Cardiac muscle cell (in vitro differentiated cells and primary cell): ENCODE results near the gene TMEM182. TPM values are rescaled to one million over a fixed set of nuclear protein-coding genes. Genes with fewer than 3 reads are reported as not detected.

Source experiments
- DNase-seq, 2 donors: peaks; one replicate each; pipeline versions ENCODE4 v3.0.0 to v3.0.0-alpha.2; 2010 to 2017; ENCODE audit warnings: low read depth in 1 of 2, low spot score in 1 of 2
- H3K27ac ChIP-seq: fragments of 200-600 bp; sonication (generic); 2 replicates; pipeline ENCODE4 v1.5.1; 2016
- H3K27me3 ChIP-seq: fragments of 200-600 bp; sonication (generic); 2 replicates; pipeline ENCODE4 v1.6.0; 2016; ENCODE audit warnings: control low read depth
- H3K36me3 ChIP-seq: fragments of 200-600 bp; sonication (generic); 2 replicates; pipeline ENCODE4 v1.5.1; 2016; ENCODE audit warnings: control low read depth
- H3K4me1 ChIP-seq: fragments of 200-600 bp; sonication (generic); 2 replicates; pipeline ENCODE4 v1.8.1; 2017; ENCODE audit warnings: low read depth, mild to moderate bottlenecking, mixed run types
- H3K4me3 ChIP-seq: fragments of 200-600 bp; sonication (generic); 2 replicates; pipeline ENCODE4 v1.5.1; 2016; ENCODE audit warnings: mild to moderate bottlenecking
- H3K9me3 ChIP-seq: fragments of 200-600 bp; sonication (generic); 2 replicates; pipeline ENCODE4 v1.5.1; 2017; ENCODE audit warnings: low read depth, mild to moderate bottlenecking, control low read depth
- CTCF ChIP-seq: IDR thresholded peaks from 2 replicates; pipeline ENCODE4 v1.5.1; 2012; ENCODE audit warnings: low read depth, mild to moderate bottlenecking, low read length
- polyA plus RNA-seq: library from polyadenylated mRNA; unstranded; fragments of >200 nt; fragmentation: Nextera tagmentation; extraction: Ambion mirVana; gene quantifications from 2 replicates; pipeline ENCODE4 v1.2.1, GENCODE V29; 2016
- total RNA-seq: library from RNA; depleted of rRNA; stranded (reverse); fragments of >200 nt; gene quantifications from 2 replicates; pipeline ENCODE4 v1.2.3, GENCODE V29; 2016

TMEM182 gene
- total and polyA plus RNA-seq, 2 experiments from 2014 or later = 2.7 to 6.8 TPM

- no peak for TF ChIP-seq CTCF
- Histone ChIP-seq H3K4me3 (no peak overlapping the region), H3K4me1 (peaks cover 41% of the 10 kb centered on the region), H3K9me3 (no peaks in the 10 kb centered on the region), H3K27me3 (no peaks in the 10 kb centered on the region), H3K36me3 (peaks cover 8% of the 10 kb centered on the region), H3K27ac (peak overlapping the region; percentile 20)
- DNase-seq = peak in 1 of 2 donors; percentile 68
Measured at GRCh38 chr2:102726128-102727087, 35.4 kb upstream of the TMEM182 start.

- Histone ChIP-seq H3K4me3 (peak overlapping the region; percentile 90), H3K27ac (no peak overlapping the region), H3K4me1 (peaks cover 12% of the 10 kb centered on the region), H3K36me3 (peaks cover 15% of the 10 kb centered on the region), H3K27me3 (no peaks in the 10 kb centered on the region), H3K9me3 (no peaks in the 10 kb centered on the region)
- DNase-seq = peak in 1 of 2 donors; percentile 30
- TF ChIP-seq CTCF = no peak
Measured at GRCh38 chr2:102735416-102736109, 26.3 kb upstream of the TMEM182 start.

- no peak for TF ChIP-seq CTCF
- peaks cover 12% of the 10 kb centered on the region for H3K4me1 ChIP-seq
- H3K36me3 ChIP-seq = peaks cover 11% of the 10 kb centered on the region
- peak overlapping the region; percentile 90 for H3K4me3 ChIP-seq
- no peaks in the 10 kb centered on the region for H3K27me3 ChIP-seq
- DNase-seq = peak in 1 of 2 donors; percentile 25
- no peak overlapping the region for H3K27ac ChIP-seq
- no peaks in the 10 kb centered on the region for H3K9me3 ChIP-seq
Measured at GRCh38 chr2:102736110-102736409, 25.8 kb upstream of the TMEM182 start.

GRCh38 chr2:102736410-102737409, 25.1 kb upstream of the TMEM182 start:
- no peak overlapping the region for H3K27ac ChIP-seq
- no peaks in the 10 kb centered on the region for H3K27me3 ChIP-seq
- no peaks in the 10 kb centered on the region for H3K9me3 ChIP-seq
- peak overlapping the region; percentile 90 for H3K4me3 ChIP-seq
- DNase-seq = peak; percentile 73 to 86
- H3K4me1 ChIP-seq = peaks cover 12% of the 10 kb centered on the region
- TF ChIP-seq CTCF = peak; percentile 2
- H3K36me3 ChIP-seq = peaks cover 4% of the 10 kb centered on the region

GRCh38 chr2:102737431-102737830, 24.4 kb upstream of the TMEM182 start:
- Histone ChIP-seq H3K36me3 (no peaks in the 10 kb centered on the region), H3K9me3 (no peaks in the 10 kb centered on the region), H3K4me3 (peak overlapping the region; percentile 90), H3K27ac (no peak overlapping the region), H3K4me1 (peaks cover 12% of the 10 kb centered on the region), H3K27me3 (no peaks in the 10 kb centered on the region)
- DNase-seq = no peak
- no peak for TF ChIP-seq CTCF
